Neural cell (in vitro differentiated cells): ENCODE data around the gene PCSK9.

Source experiments
- CTCF ChIP-seq: fragments of 450-650 bp; IDR thresholded peaks from 2 replicates; pipeline ENCODE4 v1.5.1; 2014; ENCODE audit warnings: antibody characterized with exemption, mild to moderate bottlenecking, moderate library complexity; ENCODE audit not compliant: poor library complexity, severe bottlenecking
- EP300 ChIP-seq: fragments of 450-650 bp; conservative IDR thresholded peaks from 2 replicates; pipeline ENCODE4 v1.6.1; 2014; ENCODE audit warnings: antibody characterized with exemption, mild to moderate bottlenecking, moderate library complexity; ENCODE audit not compliant: poor library complexity, severe bottlenecking
- EZH2 ChIP-seq: fragments of 200-600, 300-800 bp; shearing (Covaris generic), sonication (generic); IDR thresholded peaks from 2 replicates; pipeline ENCODE4 v1.6.1; 2014; ENCODE audit warnings: antibody characterized with exemption, low read length, borderline replicate concordance, mild to moderate bottlenecking; ENCODE audit not compliant: insufficient read depth, poor library complexity, severe bottlenecking
- MXI1 ChIP-seq: fragments of 450-650 bp; conservative IDR thresholded peaks from 2 replicates; pipeline ENCODE4 v1.6.1; 2014; ENCODE audit warnings: antibody characterized with exemption, mild to moderate bottlenecking; ENCODE audit not compliant: poor library complexity, severe bottlenecking
- POLR2AphosphoS5 ChIP-seq: IDR thresholded peaks from 2 replicates; pipeline ENCODE4 v1.6.1; 2012
- TAF1 ChIP-seq: IDR thresholded peaks from 2 replicates; pipeline ENCODE4 v1.6.1; 2012; ENCODE audit warnings: low read depth

GRCh38 chr1:55095095-55095494 is 55.7 kb downstream of the PCSK9 start:
- TF ChIP-seq POLR2AphosphoS5 (no peak), CTCF (no peak), EP300 (no peak), TAF1 (no peak), EZH2 (no peak), MXI1 (no peak)
